Rectal smooth muscle tissue (tissue), 1 donor: ENCODE data around the gene EHD1.
"Not testable (repeated sequence)": the region's sequence is repeated elsewhere in the genome, so short reads cannot be mapped to it uniquely, and the experiment has no call there.

Experiments used
- H3K27ac ChIP-seq: one replicate; pipeline ENCODE4 v1.7.0; 2013; ENCODE audit warnings: low read depth, low read length, inconsistent platforms
- H3K27me3 ChIP-seq: one replicate; pipeline ENCODE4 v1.7.0; 2013; ENCODE audit warnings: low read length; ENCODE audit not compliant: control insufficient read depth, insufficient read depth
- H3K36me3 ChIP-seq: one replicate; pipeline ENCODE4 v1.7.0; 2013; ENCODE audit warnings: low read length; ENCODE audit not compliant: control insufficient read depth, insufficient read depth
- H3K4me1 ChIP-seq: one replicate; pipeline ENCODE4 v1.7.0; 2013; ENCODE audit warnings: low read length; ENCODE audit not compliant: control insufficient read depth, insufficient read depth
- H3K4me3 ChIP-seq: one replicate; pipeline ENCODE4 v1.7.0; 2013; ENCODE audit warnings: low read length
- H3K9ac ChIP-seq: one replicate; pipeline ENCODE4 v1.7.0; 2013; ENCODE audit warnings: low read length

The EHD1 gene

DNA sequence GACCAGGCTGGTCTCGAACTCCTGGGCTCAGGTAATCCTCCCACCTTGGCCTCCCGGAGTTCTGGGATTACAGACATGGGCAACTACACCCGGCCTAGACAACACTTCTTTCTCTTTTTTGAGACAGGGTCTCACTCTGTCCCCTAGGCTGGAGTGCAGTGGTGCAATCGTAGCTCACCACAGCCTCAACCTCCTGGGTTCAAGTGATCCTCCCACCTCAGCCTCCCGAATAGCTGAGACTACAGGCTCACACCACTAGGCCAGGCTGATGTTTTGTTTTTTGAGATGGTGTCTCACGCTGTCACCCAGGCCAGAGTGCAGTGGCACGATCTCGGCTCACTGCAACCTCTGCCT, 32.7 kb downstream of the EHD1 start:
- H3K4me3 ChIP-seq, H3K4me1 ChIP-seq, H3K27me3 ChIP-seq, H3K27ac ChIP-seq, H3K9ac ChIP-seq, H3K36me3 ChIP-seq: not testable (repeated sequence)

- peak overlapping the region; percentile 51 for H3K4me3 ChIP-seq
Measured at GRCh38 chr11:64845129-64845775, 33.2 kb downstream of the EHD1 start.

DNA sequence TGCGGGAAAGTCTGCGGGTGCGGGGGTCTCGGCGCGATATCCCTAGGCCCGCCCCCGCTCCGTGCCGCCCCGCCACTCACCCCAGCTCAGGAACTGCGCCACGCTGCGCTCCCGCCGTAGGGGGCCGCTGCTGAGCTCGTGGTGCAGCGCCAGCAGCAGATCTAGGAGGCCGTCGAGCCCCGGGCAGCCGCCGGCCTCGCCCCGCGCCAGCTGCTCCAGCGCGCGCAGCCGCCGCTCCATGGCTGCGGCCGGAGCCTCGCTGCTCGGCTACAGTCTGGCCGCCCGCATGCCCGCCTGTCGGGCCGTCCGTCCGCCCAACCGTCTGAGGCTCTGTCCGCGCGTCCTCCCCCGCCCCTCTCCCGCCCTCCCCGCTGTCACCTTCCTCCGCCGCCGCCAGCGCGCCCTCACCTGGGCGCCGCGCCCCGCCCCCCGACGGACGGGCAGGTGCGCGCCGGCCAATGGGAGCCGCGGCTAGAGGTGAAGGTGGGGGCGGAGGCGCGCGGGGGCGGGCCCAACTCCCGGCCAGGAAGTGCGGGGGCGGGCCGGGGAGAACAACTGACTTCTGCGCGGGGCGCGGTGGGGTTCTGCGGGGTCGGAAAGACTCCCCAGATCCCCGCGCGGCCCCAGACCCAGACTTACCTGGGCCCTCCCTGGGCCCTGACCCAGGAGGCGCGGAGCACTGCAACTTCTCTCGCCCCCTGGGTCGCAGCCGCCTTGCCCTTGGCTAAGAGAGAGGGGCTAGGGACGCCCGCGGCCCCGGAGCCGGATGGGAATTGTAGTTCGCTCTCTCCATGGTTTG, 33.9 kb downstream of the EHD1 start, which contains the start of gene CDC42BPG:
CDC42BPG (minus strand) TSS at position 324 of the 799 bp plus-strand sequence; CDS start at position 240, 84 bp downstream.
- no peak within 1 kb of the TSS for H3K27ac ChIP-seq
- peaks cover 4% of the 10 kb centered on the region for H3K4me1 ChIP-seq
- no peaks in the 10 kb centered on the region for H3K36me3 ChIP-seq
- H3K9ac ChIP-seq, result no peak within 1 kb of the TSS
- H3K4me3 ChIP-seq, result peak within 1 kb of the TSS; percentile 65
- no peaks in the 10 kb centered on the region for H3K27me3 ChIP-seq

More at GRCh38 chr11:64845129-64845775, 33.2 kb downstream of the EHD1 start:
- H3K9ac ChIP-seq, result no peak overlapping the region
- H3K27me3 ChIP-seq, result no peaks in the 10 kb centered on the region
- H3K36me3 ChIP-seq, result no peaks in the 10 kb centered on the region
- H3K4me1 ChIP-seq, result peaks cover 8% of the 10 kb centered on the region
- H3K27ac ChIP-seq, result no peak overlapping the region

DNA sequence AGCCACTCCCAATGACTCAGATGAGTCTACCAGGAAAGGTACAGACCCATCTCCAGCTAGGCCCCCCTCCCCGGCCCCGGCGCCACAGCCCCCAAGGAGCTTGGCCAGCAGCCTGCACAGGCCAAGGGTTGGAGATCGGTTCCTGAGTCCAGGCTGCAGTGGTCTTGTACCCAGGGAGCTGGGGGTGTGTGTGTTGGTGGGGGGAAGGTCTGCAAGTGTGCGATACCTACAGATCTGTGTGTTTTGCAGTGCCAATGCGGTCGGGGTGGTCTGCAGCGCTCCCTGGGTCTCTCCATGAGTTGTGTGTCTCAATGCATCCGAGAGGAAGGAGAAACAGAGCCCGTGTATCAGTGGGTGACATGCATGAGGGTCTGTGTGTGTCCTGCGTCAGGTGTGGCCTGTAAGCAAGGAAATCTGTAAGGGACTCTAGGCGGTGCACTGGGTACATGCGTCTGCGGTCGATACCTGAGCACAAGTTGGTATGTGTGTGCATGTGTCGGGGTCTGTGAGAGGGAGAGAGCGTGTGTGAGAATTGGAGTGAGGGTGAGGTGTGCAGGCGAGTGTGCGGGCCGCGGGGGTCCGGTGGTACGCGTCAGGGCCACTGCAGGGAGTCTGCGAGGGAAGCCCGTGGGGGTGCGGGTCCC, 34.6 kb downstream of the EHD1 start:
- no peaks in the 10 kb centered on the region for H3K27me3 ChIP-seq
- H3K4me3 ChIP-seq, result peak overlapping the region; percentile 65
- H3K4me1 ChIP-seq, result peaks cover 4% of the 10 kb centered on the region
- no peak overlapping the region for H3K27ac ChIP-seq
- no peaks in the 10 kb centered on the region for H3K36me3 ChIP-seq
- no peak overlapping the region for H3K9ac ChIP-seq

- peak overlapping the region; percentile 36 for H3K4me3 ChIP-seq
- no peaks in the 10 kb centered on the region for H3K36me3 ChIP-seq
- peak overlapping the region; percentile 30 for H3K9ac ChIP-seq
- no peak overlapping the region for H3K27ac ChIP-seq
- H3K27me3 ChIP-seq, result no peaks in the 10 kb centered on the region
- H3K4me1 ChIP-seq, result peaks cover 4% of the 10 kb centered on the region
Measured at GRCh38 chr11:64842851-64843685, 35.4 kb downstream of the EHD1 start.

- H3K9ac ChIP-seq, result no peak overlapping the region
- peaks cover 2% of the 10 kb centered on the region for H3K4me1 ChIP-seq
- H3K27me3 ChIP-seq, result no peaks in the 10 kb centered on the region
- no peak overlapping the region for H3K27ac ChIP-seq
- H3K4me3 ChIP-seq, result no peak overlapping the region
- H3K36me3 ChIP-seq, result no peaks in the 10 kb centered on the region
Measured at GRCh38 chr11:64842366-64842759, 36.1 kb downstream of the EHD1 start.

- Histone ChIP-seq H3K9ac (no peak overlapping the region), H3K4me1 (no peaks in the 10 kb centered on the region), H3K27me3 (no peaks in the 10 kb centered on the region), H3K27ac (no peak overlapping the region), H3K4me3 (no peak overlapping the region), H3K36me3 (no peaks in the 10 kb centered on the region)
Measured at GRCh38 chr11:64841592-64842365, 36.6 kb downstream of the EHD1 start.

DNA sequence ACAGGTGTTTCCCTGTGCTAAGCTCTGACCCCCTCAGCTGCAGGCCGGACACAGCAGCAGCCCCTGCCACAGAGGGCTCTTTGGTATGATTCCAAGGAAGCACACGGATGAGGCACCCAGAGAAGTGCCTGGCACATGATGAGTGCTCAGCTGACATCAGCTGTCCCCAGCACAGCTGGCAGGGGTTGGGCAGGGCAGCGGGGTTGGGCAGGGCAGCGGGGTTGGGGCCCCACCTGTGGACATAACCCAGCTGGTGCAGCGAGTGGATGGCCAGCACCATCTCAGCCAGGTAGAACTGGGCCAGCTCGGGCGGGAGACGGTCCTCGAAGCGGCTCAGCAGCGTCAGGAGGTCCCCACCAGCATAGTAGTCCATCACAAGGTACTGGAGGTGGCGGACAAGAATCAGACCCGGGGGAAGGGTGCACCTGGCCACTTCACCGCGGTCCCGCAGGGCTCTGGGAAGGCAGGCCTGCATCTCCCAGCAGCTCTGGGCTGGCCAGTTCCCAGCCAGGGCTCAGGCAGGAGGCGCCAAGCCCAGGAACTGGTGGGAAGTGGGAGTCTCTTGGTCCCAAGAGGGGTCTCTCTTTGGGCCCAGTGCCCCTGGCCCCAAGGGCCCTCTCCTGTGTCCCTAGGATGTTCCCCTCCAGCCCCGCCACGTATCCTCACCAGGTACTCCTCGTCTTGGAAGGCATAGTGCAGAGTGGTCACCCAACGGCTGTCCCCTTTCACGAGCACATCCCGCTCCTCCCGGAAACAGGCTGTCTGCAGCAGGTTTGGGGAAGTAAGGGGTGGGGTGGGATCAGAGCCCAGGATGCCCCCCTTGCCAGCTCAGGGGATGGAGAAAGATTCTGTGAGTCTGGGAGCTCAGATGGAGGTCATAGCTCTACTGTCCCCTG, 38.3 kb downstream of the EHD1 start:
- no peaks in the 10 kb centered on the region for H3K4me1 ChIP-seq
- H3K9ac ChIP-seq, result no peak overlapping the region
- no peaks in the 10 kb centered on the region for H3K27me3 ChIP-seq
- H3K4me3 ChIP-seq, result no peak overlapping the region
- no peaks in the 10 kb centered on the region for H3K36me3 ChIP-seq
- no peak overlapping the region for H3K27ac ChIP-seq

- Histone ChIP-seq H3K4me3 (no peak overlapping the region), H3K27ac (no peak overlapping the region), H3K36me3 (no peaks in the 10 kb centered on the region), H3K27me3 (no peaks in the 10 kb centered on the region), H3K9ac (no peak overlapping the region), H3K4me1 (no peaks in the 10 kb centered on the region)
Measured at GRCh38 chr11:64839335-64839734, 39.1 kb downstream of the EHD1 start.

DNA sequence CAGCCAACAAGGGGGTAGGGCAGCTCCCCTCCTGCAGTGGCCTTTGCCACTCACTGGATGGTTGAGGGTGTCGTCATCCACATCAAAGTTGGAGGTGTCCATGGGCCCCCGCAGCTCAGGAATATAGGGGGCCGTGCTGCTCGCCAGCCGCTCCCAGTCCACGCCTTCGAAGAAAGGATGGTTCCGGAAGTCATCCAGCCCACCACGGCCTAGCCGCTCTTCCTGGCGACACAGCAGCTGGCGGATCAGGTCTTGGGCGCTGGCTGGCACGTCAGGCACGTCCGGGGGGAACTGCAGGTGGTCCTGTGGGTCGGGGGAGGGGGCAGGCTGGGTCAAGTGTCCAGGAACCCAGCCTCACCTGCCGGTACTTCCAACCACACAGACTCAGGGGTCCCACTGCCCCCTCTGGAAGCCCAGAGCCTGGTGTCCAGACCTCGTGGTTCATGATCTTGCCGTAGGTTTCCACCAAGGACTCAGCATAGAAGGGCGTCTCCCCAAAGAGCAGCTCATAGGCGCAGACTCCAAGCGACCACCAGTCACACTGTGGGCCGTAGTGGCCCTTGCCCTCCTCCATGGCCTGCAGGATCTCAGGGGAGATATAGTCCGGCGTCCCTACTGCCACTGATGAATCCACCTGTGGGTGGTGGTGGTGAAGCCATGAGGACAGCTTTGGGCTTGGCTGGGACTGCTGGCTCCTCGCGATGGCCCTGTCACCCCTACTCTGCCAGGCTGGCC, 39.7 kb downstream of the EHD1 start:
- no peaks in the 10 kb centered on the region for H3K36me3 ChIP-seq
- H3K9ac ChIP-seq, result no peak overlapping the region
- no peaks in the 10 kb centered on the region for H3K27me3 ChIP-seq
- H3K4me1 ChIP-seq, result no peaks in the 10 kb centered on the region
- no peak overlapping the region for H3K4me3 ChIP-seq
- no peak overlapping the region for H3K27ac ChIP-seq
